ENCODE measurements around the gene ABTB2.

Gene ABTB2

GRCh38 chr11:34314936-34315335, 42.9 kb downstream of the ABTB2 start:
- DNase-seq (ENCODE audit: low read depth), result no peak

- DNase-seq (ENCODE audit: low read depth), result no peak
These were observed 43.6 kb downstream of the ABTB2 start for GRCh38 chr11:34314176-34314575.

GRCh38 chr11:34313099-34313517, 44.7 kb downstream of the ABTB2 start:
- DNase-seq (ENCODE audit: low read depth), result no peak

GRCh38 chr11:34311126-34311525, 46.7 kb downstream of the ABTB2 start:
- DNase-seq (ENCODE audit: low read depth), result no peak

GRCh38 chr11:34309965-34310364, 47.8 kb downstream of the ABTB2 start:
- DNase-seq (ENCODE audit: low read depth), result no peak

- no peak for DNase-seq (ENCODE audit: low read depth)
These were observed 48.8 kb downstream of the ABTB2 start for GRCh38 chr11:34308913-34309585.

GRCh38 chr11:34308049-34308912, 49.5 kb downstream of the ABTB2 start:
- DNase-seq (ENCODE audit: low read depth), result no peak

GRCh38 chr11:34305780-34306179, 52.0 kb downstream of the ABTB2 start:
- no peak for DNase-seq (ENCODE audit: low read depth)

- DNase-seq (ENCODE audit: low read depth), result no peak
These were observed 52.6 kb downstream of the ABTB2 start for GRCh38 chr11:34305193-34305592.

- DNase-seq (ENCODE audit: low read depth), result no peak
These were observed 54.7 kb downstream of the ABTB2 start for GRCh38 chr11:34303028-34303570.

- DNase-seq (ENCODE audit: low read depth), result no peak
These were observed 55.5 kb downstream of the ABTB2 start for GRCh38 chr11:34302046-34302921.

GRCh38 chr11:34300926-34301295, 56.9 kb downstream of the ABTB2 start:
- DNase-seq (ENCODE audit: low read depth), result no peak

- DNase-seq (ENCODE audit: low read depth), result no peak
These were observed 57.5 kb downstream of the ABTB2 start for GRCh38 chr11:34300026-34300925.

- DNase-seq (ENCODE audit: low read depth), result no peak
These were observed 58.4 kb downstream of the ABTB2 start for GRCh38 chr11:34299284-34299972.

- no peak for DNase-seq (ENCODE audit: low read depth)
These were observed 58.9 kb downstream of the ABTB2 start for GRCh38 chr11:34298871-34299270.

- DNase-seq (ENCODE audit: low read depth), result no peak
These were observed 61.4 kb downstream of the ABTB2 start for GRCh38 chr11:34296412-34296811.

GRCh38 chr11:34292546-34292945, 65.3 kb downstream of the ABTB2 start:
- DNase-seq (ENCODE audit: low read depth), result no peak

GRCh38 chr11:34292111-34292510, 65.7 kb downstream of the ABTB2 start:
- DNase-seq (ENCODE audit: low read depth), result no peak

GRCh38 chr11:34290926-34291325, 66.9 kb downstream of the ABTB2 start:
- DNase-seq (ENCODE audit: low read depth), result no peak

GRCh38 chr11:34288492-34288891, 69.3 kb downstream of the ABTB2 start:
- no peak for DNase-seq (ENCODE audit: low read depth)
